OCI-LY7 (cell line): ENCODE measurements around the gene LIPK. TPM values are rescaled to one million over a fixed set of nuclear protein-coding genes. Genes with fewer than 3 reads are reported as not detected.

Experiments used
- BruUV-seq: library from RNA; stranded (reverse); fragments of 400-500 nt; replicated peaks from 2 replicates; lab custom pipeline; 2021; lab: Mats Ljungman, UMichigan
- CTCF ChIA-PET: fragments of 300-600 bp; sonication (Branson Sonifier 250); formaldehyde crosslinking; loops from one replicate; lab custom pipeline; 2022; ENCODE audit warnings: antibody characterized with exemption; ENCODE audit not compliant: unreplicated experiment; lab: Charles Lee
- POLR2A ChIA-PET: fragments of 300-600 bp; sonication (Branson Sonifier 250); formaldehyde crosslinking; loops from one replicate; lab custom pipeline; 2022; ENCODE audit warnings: antibody characterized with exemption; lab: Charles Lee
- DNase-seq: peaks from one replicate; pipeline ENCODE4 v3.0.0-alpha.2; 2015; ENCODE audit warnings: low spot score
- H2AFZ ChIP-seq: fragments of 200-600 bp; sonication (generic), shearing (Covaris generic); 2 replicates; pipeline ENCODE4 v1.6.1; 2014; ENCODE audit warnings: mild to moderate bottlenecking, antibody characterized with exemption, low read length, moderate library complexity
- H3K27ac ChIP-seq: fragments of 200-600 bp; sonication (generic); 2 replicates; pipeline ENCODE4 v1.5.1; 2014; ENCODE audit warnings: mixed run types, low read depth, mild to moderate bottlenecking, moderate library complexity, low read length, inconsistent platforms; ENCODE audit not compliant: poor library complexity, severe bottlenecking
- H3K36me3 ChIP-seq: fragments of 200-600 bp; sonication (generic); 2 replicates; pipeline ENCODE4 v1.6.1; 2014; ENCODE audit warnings: mild to moderate bottlenecking, antibody characterized with exemption, low read length, moderate library complexity, mixed read lengths; ENCODE audit not compliant: insufficient read depth
- H3K4me1 ChIP-seq: fragments of 200-600 bp; sonication (generic); 2 replicates; pipeline ENCODE4 v1.5.1; 2014; ENCODE audit warnings: mild to moderate bottlenecking, low read length; ENCODE audit not compliant: insufficient read depth, poor library complexity, severe bottlenecking
- H3K4me2 ChIP-seq: fragments of 200-600 bp; sonication (generic); 2 replicates; pipeline ENCODE4 v1.6.1; 2014; ENCODE audit warnings: mild to moderate bottlenecking, low read length
- H3K4me3 ChIP-seq: fragments of 200-600 bp; sonication (generic); 2 replicates; pipeline ENCODE4 v1.5.1; 2014; ENCODE audit warnings: mild to moderate bottlenecking, low read depth, low read length; ENCODE audit not compliant: poor library complexity, severe bottlenecking
- H3K79me2 ChIP-seq: fragments of 200-600 bp; sonication (generic); 2 replicates; pipeline ENCODE4 v1.6.1; 2016; ENCODE audit warnings: low read depth, mild to moderate bottlenecking, low read length, moderate library complexity, mixed read lengths; ENCODE audit not compliant: insufficient read depth
- H3K9me2 ChIP-seq: fragments of 200-600 bp; sonication (generic); 2 replicates; pipeline ENCODE4 v1.6.1; 2016; ENCODE audit warnings: mild to moderate bottlenecking, low read length, mixed read lengths; ENCODE audit not compliant: insufficient read depth
- H3K9me3 ChIP-seq: fragments of 200-600 bp; sonication (generic); 2 replicates; pipeline ENCODE4 v1.6.1; 2014; ENCODE audit warnings: mild to moderate bottlenecking, mixed run types, low read length, mixed read lengths
- H4K20me1 ChIP-seq: fragments of 200-600 bp; sonication (generic); 2 replicates; pipeline ENCODE4 v1.6.1; 2014; ENCODE audit warnings: mild to moderate bottlenecking, antibody characterized with exemption, low read length, moderate library complexity, mixed read lengths; ENCODE audit not compliant: insufficient read depth
- CTCF ChIP-seq: fragments of 200-600 bp; sonication (generic); conservative IDR thresholded peaks from 2 replicates; pipeline ENCODE4 v1.5.1; 2014; ENCODE audit warnings: mild to moderate bottlenecking, antibody characterized with exemption, low read length, moderate library complexity, mixed read lengths
- EZH2phosphoT487 ChIP-seq: fragments of 200-600 bp; sonication (generic); IDR thresholded peaks from 2 replicates; pipeline ENCODE4 v1.6.1; 2018; ENCODE audit warnings: low read depth, borderline replicate concordance, mild to moderate bottlenecking, mixed run types, antibody characterized with exemption, low read length, moderate library complexity, mixed read lengths
- intact Hi-C: fragments of 100-400 bp; cut with micrococcal nuclease; formaldehyde crosslinking; loops from one replicate; pipeline ENCODE4 v1.10.0; 2022; ENCODE audit not compliant: unreplicated experiment
- total RNA-seq, 2 experiments: library from RNA; depleted of rRNA in 1 of 2; stranded (reverse); fragments of >200 nt in 1 of 2; shearing (Covaris generic) in 1 of 2; gene quantifications; 2 replicates each; pipeline ENCODE4 v1.2.3, GENCODE V29; 2014 to 2022

LIPK gene
- total RNA-seq, 2 experiments from 2014 or later, result not detected

DNA sequence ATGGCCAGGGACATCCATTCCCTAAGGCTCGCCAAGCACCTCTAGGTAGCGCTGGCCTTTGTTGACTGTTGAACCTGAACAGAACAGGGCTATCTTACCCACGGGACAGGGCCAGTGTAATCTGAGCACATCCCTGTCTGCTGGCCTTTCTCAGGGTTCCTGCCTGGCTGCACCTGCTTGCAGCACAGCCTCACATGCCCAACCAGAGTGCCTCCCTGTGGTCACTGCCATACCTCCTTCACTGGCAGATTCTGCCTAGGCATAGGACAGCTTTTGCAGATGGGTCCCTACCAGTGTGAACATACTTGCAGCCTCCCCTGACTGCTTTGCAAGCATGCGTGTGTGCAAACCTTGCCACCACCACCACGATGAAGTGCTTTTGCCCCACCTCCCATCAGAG, 38.0 kb downstream of the LIPK start:
- H3K79me2 ChIP-seq, result no peaks in the 10 kb centered on the region
- no peak overlapping the region for H2AFZ ChIP-seq
- CTCF ChIA-PET, result no interaction called here
- H3K27ac ChIP-seq, result no peak overlapping the region
- no peaks in the 10 kb centered on the region for H3K36me3 ChIP-seq
- POLR2A ChIA-PET, result interaction anchor here (0.5 kb wide), 1 partner anchor 25 kb away, joined by 3 read pairs; no protein-coding TSS in a partner anchor
- H3K9me3 ChIP-seq, result no peaks in the 10 kb centered on the region
- intact Hi-C loops, result no loop called here
- H3K9me2 ChIP-seq, result no peaks in the 10 kb centered on the region
- H4K20me1 ChIP-seq, result no peaks in the 10 kb centered on the region
- DNase-seq, result no peak
- TF ChIP-seq EZH2phosphoT487 (no peak), CTCF (no peak)
- BruUV-seq, result no TSS peak
- no peak overlapping the region for H3K4me2 ChIP-seq
- H3K4me1 ChIP-seq, result no peaks in the 10 kb centered on the region
- no peak overlapping the region for H3K4me3 ChIP-seq

- Histone ChIP-seq H2AFZ (no peak overlapping the region), H3K4me1 (no peaks in the 10 kb centered on the region), H3K9me2 (no peaks in the 10 kb centered on the region), H3K9me3 (no peaks in the 10 kb centered on the region), H3K4me3 (no peak overlapping the region), H3K27ac (no peak overlapping the region), H3K4me2 (no peak overlapping the region), H3K79me2 (no peaks in the 10 kb centered on the region), H4K20me1 (no peaks in the 10 kb centered on the region), H3K36me3 (no peaks in the 10 kb centered on the region)
- ChIA-PET CTCF (no interaction called here), POLR2A (interaction anchor here (1.0 kb wide), 1 partner anchor 15 kb away, joined by 3 read pairs; the partner anchor contains the start of gene LIPN)
- BruUV-seq, result no TSS peak
- no peak for DNase-seq
- no peak for TF ChIP-seq CTCF
- no peak for TF ChIP-seq EZH2phosphoT487
- intact Hi-C loops, result no loop called here
These were observed 39.6 kb downstream of the LIPK start for GRCh38 chr10:88745633-88746032.

- ChIA-PET CTCF (no interaction called here), POLR2A (interaction anchor here (0.6 kb wide), 1 partner anchor 776 kb away, joined by 3 read pairs; no protein-coding TSS in a partner anchor)
- no peaks in the 10 kb centered on the region for H3K79me2 ChIP-seq
- H3K4me1 ChIP-seq, result no peaks in the 10 kb centered on the region
- DNase-seq, result no peak
- intact Hi-C loops, result no loop called here
- no peaks in the 10 kb centered on the region for H3K9me3 ChIP-seq
- TF ChIP-seq EZH2phosphoT487, result no peak
- no peak for TF ChIP-seq CTCF
- no peaks in the 10 kb centered on the region for H4K20me1 ChIP-seq
- H3K4me2 ChIP-seq, result no peak overlapping the region
- no peak overlapping the region for H2AFZ ChIP-seq
- no peak overlapping the region for H3K27ac ChIP-seq
- H3K9me2 ChIP-seq, result no peaks in the 10 kb centered on the region; the same call in 1 of the 2 replicates
- no peaks in the 10 kb centered on the region for H3K36me3 ChIP-seq
- BruUV-seq, result no TSS peak
- H3K4me3 ChIP-seq, result no peak overlapping the region
These were observed 48.2 kb downstream of the LIPK start for GRCh38 chr10:88754287-88754686.
